Activated CD8-positive, alpha-beta T cell treated with anti-CD3 and anti-CD28 coated beads, Interleukin-2, amount 10 ng/mL, durations not matched to agents 7 days and 5 days (primary cell): ENCODE results near the gene OR51E2. TPM values are rescaled to one million over a fixed set of nuclear protein-coding genes. Genes with fewer than 3 reads are reported as not detected.
"Not testable (repeated sequence)": the region's sequence is repeated elsewhere in the genome, so short reads cannot be mapped to it uniquely, and the experiment has no call there.

ENCODE experiments used
- ATAC-seq: fragments of 150-1000 bp; cut with Tn5 transposase; one replicate; pipeline ENCODE4 v1.10.0; 2021; ENCODE audit warnings: moderate library complexity
- CTCF ChIA-PET: fragments of 350-600 bp; sonication (Branson Sonifier 250); formaldehyde crosslinking; loops from one replicate; lab custom pipeline; 2021; ENCODE audit warnings: antibody characterized with exemption; lab: Charles Lee
- POLR2A ChIA-PET: fragments of 350-600 bp; sonication (Branson Sonifier 250); formaldehyde crosslinking; loops from one replicate; lab custom pipeline; 2021; ENCODE audit warnings: antibody characterized with exemption; lab: Charles Lee
- DNase-seq: peaks from one replicate; pipeline ENCODE4 v3.0.0-alpha.2; 2020
- H3K27ac Mint-ChIP-seq: one replicate; pipeline ENCODE4 v1.8.0; 2021; ENCODE audit warnings: mild to moderate bottlenecking, mixed read lengths
- H3K27me3 Mint-ChIP-seq: one replicate; pipeline ENCODE4 v1.8.0; 2021; ENCODE audit warnings: low read depth, mixed read lengths
- H3K36me3 Mint-ChIP-seq: one replicate; pipeline ENCODE4 v1.8.0; 2021; ENCODE audit warnings: low read depth, mixed read lengths
- H3K4me1 Mint-ChIP-seq: one replicate; pipeline ENCODE4 v1.8.0; 2021; ENCODE audit warnings: low read depth, mixed read lengths
- H3K4me3 Mint-ChIP-seq: one replicate; pipeline ENCODE4 v1.8.0; 2021; ENCODE audit warnings: mild to moderate bottlenecking, mixed read lengths
- H3K9me3 Mint-ChIP-seq: one replicate; pipeline ENCODE4 v1.8.0; 2022; ENCODE audit warnings: mixed read lengths; ENCODE audit not compliant: insufficient read depth
- total RNA-seq, 2 experiments: library from RNA; stranded (reverse); gene quantifications; one replicate each; pipeline ENCODE4 v1.2.3, GENCODE V29; 2021

Gene OR51E2
- total RNA-seq: not detected

GRCh38 chr11:4697585-4697984, at the start of gene OR51E2:
OR51E2 (minus strand) TSS chr11:4697853; CDS start chr11:4682711, 15,142 bp downstream.
- POLR2A ChIA-PET: no interaction called here
- Mint-ChIP-seq H3K27ac (no peak within 1 kb of the TSS), H3K4me3 (no peak within 1 kb of the TSS), H3K4me1 (no peaks in the 10 kb centered on the region), H3K9me3 (no peaks in the 10 kb centered on the region), H3K27me3 (peaks cover 3% of the 10 kb centered on the region), H3K36me3 (no peaks in the 10 kb centered on the region)
- DNase-seq (no peak), ATAC-seq (no peak)
- CTCF ChIA-PET: no interaction called here

- H3K27ac Mint-ChIP-seq: no peak overlapping the region
- ChIA-PET CTCF (no interaction called here), POLR2A (no interaction called here)
- ATAC-seq (no peak), DNase-seq (no peak)
- no peaks in the 10 kb centered on the region for H3K4me1 Mint-ChIP-seq
- H3K9me3 Mint-ChIP-seq: no peaks in the 10 kb centered on the region
- H3K36me3 Mint-ChIP-seq: no peaks in the 10 kb centered on the region
- H3K4me3 Mint-ChIP-seq: no peak overlapping the region
- H3K27me3 Mint-ChIP-seq: no peaks in the 10 kb centered on the region
Measured at GRCh38 chr11:4740735-4741134, 43.1 kb upstream of the OR51E2 start.

GRCh38 chr11:4727171-4727570, 29.5 kb upstream of the OR51E2 start:
- Mint-ChIP-seq H3K27ac (no peak overlapping the region), H3K4me3 (no peak overlapping the region), H3K36me3 (no peaks in the 10 kb centered on the region), H3K4me1 (no peaks in the 10 kb centered on the region), H3K27me3 (no peaks in the 10 kb centered on the region), H3K9me3 (no peaks in the 10 kb centered on the region)
- ChIA-PET POLR2A (no interaction called here), CTCF (no interaction called here)
- DNase-seq (no peak), ATAC-seq (no peak)

- ATAC-seq, H3K9me3 Mint-ChIP-seq, H3K36me3 Mint-ChIP-seq, H3K27ac Mint-ChIP-seq, H3K4me3 Mint-ChIP-seq, H3K27me3 Mint-ChIP-seq, POLR2A ChIA-PET, H3K4me1 Mint-ChIP-seq, CTCF ChIA-PET, DNase-seq: not testable (repeated sequence)
Measured at GRCh38 chr11:4722616-4723534, 25.2 kb upstream of the OR51E2 start.

GRCh38 chr11:4714300-4714699, 16.6 kb upstream of the OR51E2 start:
- POLR2A ChIA-PET: no interaction called here
- H3K4me3 Mint-ChIP-seq: no peak overlapping the region
- CTCF ChIA-PET: no interaction called here
- H3K27me3 Mint-ChIP-seq: peaks cover 6% of the 10 kb centered on the region
- DNase-seq (no peak), ATAC-seq (no peak)
- no peaks in the 10 kb centered on the region for H3K4me1 Mint-ChIP-seq
- no peak overlapping the region for H3K27ac Mint-ChIP-seq
- no peaks in the 10 kb centered on the region for H3K36me3 Mint-ChIP-seq
- no peaks in the 10 kb centered on the region for H3K9me3 Mint-ChIP-seq

GRCh38 chr11:4713241-4713640, 15.6 kb upstream of the OR51E2 start:
- Mint-ChIP-seq H3K9me3 (no peaks in the 10 kb centered on the region), H3K36me3 (no peaks in the 10 kb centered on the region), H3K27ac (no peak overlapping the region), H3K4me3 (no peak overlapping the region), H3K27me3 (peaks cover 7% of the 10 kb centered on the region), H3K4me1 (no peaks in the 10 kb centered on the region)
- CTCF ChIA-PET: no interaction called here
- no peak for DNase-seq
- no peak for ATAC-seq
- POLR2A ChIA-PET: no interaction called here

- H3K27me3 Mint-ChIP-seq: peaks cover 6% of the 10 kb centered on the region
- H3K9me3 Mint-ChIP-seq: no peaks in the 10 kb centered on the region
- H3K4me1 Mint-ChIP-seq: no peaks in the 10 kb centered on the region
- H3K36me3 Mint-ChIP-seq: no peaks in the 10 kb centered on the region
- no peak for DNase-seq
- H3K4me3 Mint-ChIP-seq: no peak overlapping the region
- ChIA-PET POLR2A (no interaction called here), CTCF (no interaction called here)
- no peak overlapping the region for H3K27ac Mint-ChIP-seq
- no peak for ATAC-seq
Measured at GRCh38 chr11:4704790-4705334, 7.2 kb upstream of the OR51E2 start.

- CTCF ChIA-PET: no interaction called here
- H3K9me3 Mint-ChIP-seq: no peaks in the 10 kb centered on the region
- DNase-seq (no peak), ATAC-seq (no peak)
- no peaks in the 10 kb centered on the region for H3K36me3 Mint-ChIP-seq
- no peaks in the 10 kb centered on the region for H3K4me1 Mint-ChIP-seq
- H3K27ac Mint-ChIP-seq: no peak within 1 kb of the TSS
- POLR2A ChIA-PET: no interaction called here
- H3K4me3 Mint-ChIP-seq: no peak within 1 kb of the TSS
- peaks cover 3% of the 10 kb centered on the region for H3K27me3 Mint-ChIP-seq
Measured at GRCh38 chr11:4704054-4704789, 6.6 kb upstream of the OR51E2 start, which contains the start of gene MMP26. MMP26 (plus strand) TSS chr11:4704784.

- DNase-seq: no peak
- no peak overlapping the region for H3K27ac Mint-ChIP-seq
- H3K4me3 Mint-ChIP-seq: no peak overlapping the region
- POLR2A ChIA-PET: no interaction called here
- no peaks in the 10 kb centered on the region for H3K36me3 Mint-ChIP-seq
- no peak for ATAC-seq
- H3K9me3 Mint-ChIP-seq: no peaks in the 10 kb centered on the region
- no peaks in the 10 kb centered on the region for H3K4me1 Mint-ChIP-seq
- CTCF ChIA-PET: no interaction called here
- H3K27me3 Mint-ChIP-seq: peaks cover 3% of the 10 kb centered on the region
Measured at GRCh38 chr11:4700436-4700820, 2.8 kb upstream of the OR51E2 start.

- ATAC-seq (no peak), DNase-seq (no peak)
- peaks cover 3% of the 10 kb centered on the region for H3K27me3 Mint-ChIP-seq
- H3K27ac Mint-ChIP-seq: no peak overlapping the region
- no peak overlapping the region for H3K4me3 Mint-ChIP-seq
- ChIA-PET CTCF (no interaction called here), POLR2A (no interaction called here)
- H3K9me3 Mint-ChIP-seq: no peaks in the 10 kb centered on the region
- H3K36me3 Mint-ChIP-seq: no peaks in the 10 kb centered on the region
- no peaks in the 10 kb centered on the region for H3K4me1 Mint-ChIP-seq
Measured at GRCh38 chr11:4699697-4700435, 2.2 kb upstream of the OR51E2 start.

GRCh38 chr11:4695442-4695841, 2.2 kb downstream of the OR51E2 start:
- POLR2A ChIA-PET: no interaction called here
- H3K4me3 Mint-ChIP-seq: no peak overlapping the region
- H3K4me1 Mint-ChIP-seq: no peaks in the 10 kb centered on the region
- ATAC-seq (no peak), DNase-seq (no peak)
- H3K27ac Mint-ChIP-seq: no peak overlapping the region
- CTCF ChIA-PET: no interaction called here
- H3K36me3 Mint-ChIP-seq: no peaks in the 10 kb centered on the region
- H3K9me3 Mint-ChIP-seq: no peaks in the 10 kb centered on the region
- peaks cover 2% of the 10 kb centered on the region for H3K27me3 Mint-ChIP-seq
